Bronchial epithelial cell (primary cell): Measurements from ENCODE around the gene ADCY9. TPM values are rescaled to one million over a fixed set of nuclear protein-coding genes. Genes with fewer than 3 reads are reported as not detected.

ENCODE experiments used
- DNase-seq: peaks from one replicate; pipeline ENCODE4 v3.0.0-alpha.2; 2010; ENCODE audit warnings: low read depth
- FAIRE-seq: peaks from 2 replicates; lab custom pipeline; 2011; peaks lifted over from hg19 to GRCh38; lab: Jason Lieb, UNC
- H3K27me3 ChIP-seq: 2 replicates; pipeline ENCODE4 v1.5.1; 2011; ENCODE audit warnings: low read length; ENCODE audit not compliant: control insufficient read depth, insufficient read depth
- H3K36me3 ChIP-seq: 2 replicates; pipeline ENCODE4 v1.5.1; 2011; ENCODE audit warnings: low read length; ENCODE audit not compliant: control insufficient read depth, insufficient read depth
- H3K4me3 ChIP-seq: 2 replicates; pipeline ENCODE4 v1.5.1; 2011; ENCODE audit warnings: mild to moderate bottlenecking, low read depth, low read length, control low read depth
- total RNA-seq: library from RNA; depleted of rRNA; stranded (reverse); fragments of >200 nt; gene quantifications from 2 replicates; pipeline ENCODE4 v1.2.1, GENCODE V29; 2014
- TF ChIP-seq, protein P1 (sequence below): IDR thresholded peaks from 2 replicates; pipeline ENCODE4 v1.5.1; 2011; ENCODE audit warnings: mild to moderate bottlenecking, moderate library complexity, low read length, control low read depth, inconsistent platforms; ENCODE audit not compliant: insufficient read depth, severe bottlenecking

Gene ADCY9
- total RNA-seq, 1 donor from 2014 or later: 11.3 TPM

DNA sequence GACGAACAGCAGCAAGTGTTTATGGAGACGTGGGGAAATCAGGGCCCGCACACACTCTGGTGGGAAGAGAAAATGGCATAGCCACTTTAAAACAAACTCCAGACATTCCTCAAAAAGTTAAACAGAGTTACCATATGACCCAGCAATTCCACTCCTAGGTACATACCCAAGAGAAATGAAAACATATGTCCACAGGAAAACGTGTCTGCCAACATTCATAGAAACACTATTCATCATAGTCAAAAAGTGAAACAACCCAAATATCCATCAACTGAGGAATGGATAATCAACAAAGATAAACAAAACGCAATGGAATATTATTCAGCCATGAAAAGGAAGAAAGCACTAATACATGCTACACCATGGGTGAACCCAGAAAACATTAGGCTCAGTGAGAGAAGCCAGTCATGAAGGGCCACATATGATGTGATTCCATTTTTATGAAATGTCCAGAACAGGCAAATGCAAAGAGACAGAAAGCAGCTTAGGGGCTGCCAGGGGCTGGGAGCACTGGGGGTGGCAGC, 32.8 kb downstream of the ADCY9 start:
- TF ChIP-seq, protein P1, sequence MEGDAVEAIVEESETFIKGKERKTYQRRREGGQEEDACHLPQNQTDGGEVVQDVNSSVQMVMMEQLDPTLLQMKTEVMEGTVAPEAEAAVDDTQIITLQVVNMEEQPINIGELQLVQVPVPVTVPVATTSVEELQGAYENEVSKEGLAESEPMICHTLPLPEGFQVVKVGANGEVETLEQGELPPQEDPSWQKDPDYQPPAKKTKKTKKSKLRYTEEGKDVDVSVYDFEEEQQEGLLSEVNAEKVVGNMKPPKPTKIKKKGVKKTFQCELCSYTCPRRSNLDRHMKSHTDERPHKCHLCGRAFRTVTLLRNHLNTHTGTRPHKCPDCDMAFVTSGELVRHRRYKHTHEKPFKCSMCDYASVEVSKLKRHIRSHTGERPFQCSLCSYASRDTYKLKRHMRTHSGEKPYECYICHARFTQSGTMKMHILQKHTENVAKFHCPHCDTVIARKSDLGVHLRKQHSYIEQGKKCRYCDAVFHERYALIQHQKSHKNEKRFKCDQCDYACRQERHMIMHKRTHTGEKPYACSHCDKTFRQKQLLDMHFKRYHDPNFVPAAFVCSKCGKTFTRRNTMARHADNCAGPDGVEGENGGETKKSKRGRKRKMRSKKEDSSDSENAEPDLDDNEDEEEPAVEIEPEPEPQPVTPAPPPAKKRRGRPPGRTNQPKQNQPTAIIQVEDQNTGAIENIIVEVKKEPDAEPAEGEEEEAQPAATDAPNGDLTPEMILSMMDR: no peak
- Histone ChIP-seq H3K27me3 (no peaks in the 10 kb centered on the region), H3K36me3 (no peaks in the 10 kb centered on the region), H3K4me3 (no peak overlapping the region)
- no peak for FAIRE-seq
- no peak for DNase-seq

DNA sequence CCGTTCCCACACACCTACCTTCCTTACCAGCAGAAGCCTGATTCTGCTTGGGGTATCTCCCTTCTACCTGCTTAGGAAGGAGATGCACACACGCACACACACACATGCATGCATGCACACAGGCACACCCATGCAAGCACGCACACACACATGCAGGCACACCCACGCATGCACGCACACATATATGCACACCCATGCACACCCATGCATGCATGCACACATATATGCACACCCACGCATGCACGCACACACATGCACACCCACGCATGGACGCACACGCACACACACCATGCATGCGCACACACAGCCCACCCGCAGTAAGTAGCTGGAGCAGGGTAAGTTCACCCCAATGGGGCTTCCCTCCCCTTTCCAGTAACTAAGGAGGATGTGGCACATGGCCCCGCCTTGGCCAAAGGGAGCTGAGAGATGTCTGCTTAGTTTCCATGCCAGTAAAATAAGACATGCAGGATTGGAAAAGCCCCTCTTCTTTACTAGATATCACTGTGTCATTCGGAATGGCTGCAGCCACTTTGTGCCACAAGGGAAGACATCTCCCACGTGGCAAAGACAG, 33.7 kb downstream of the ADCY9 start:
- DNase-seq (no peak), FAIRE-seq (no peak)
- no peak overlapping the region for H3K4me3 ChIP-seq
- H3K27me3 ChIP-seq: no peaks in the 10 kb centered on the region
- no peaks in the 10 kb centered on the region for H3K36me3 ChIP-seq
- TF ChIP-seq, protein P1: no peak

DNA sequence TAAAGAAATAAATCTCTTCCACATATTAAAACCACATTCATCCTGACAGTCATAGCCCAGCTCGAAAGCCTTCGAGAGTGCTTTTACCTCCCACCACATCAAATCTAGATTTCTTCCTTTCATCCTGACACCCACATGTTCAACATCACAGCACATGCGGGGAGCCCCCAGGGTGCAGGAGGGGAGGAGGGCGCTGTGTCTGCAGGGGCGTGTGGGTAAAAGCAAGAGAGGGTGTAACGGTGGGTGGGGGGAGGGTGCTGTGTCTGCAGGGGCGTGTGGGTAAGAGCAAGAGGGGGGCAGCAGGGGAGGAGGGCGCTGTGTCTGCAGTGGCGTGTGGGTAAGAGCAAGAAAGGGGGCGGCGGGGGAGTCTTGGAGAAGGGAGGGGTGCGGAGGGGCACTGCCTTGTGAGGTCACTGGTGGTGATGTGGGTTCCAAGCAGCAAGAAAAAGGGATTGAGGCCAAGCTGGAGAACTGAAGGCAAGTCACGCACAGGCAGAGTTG, 34.7 kb downstream of the ADCY9 start:
- DNase-seq (no peak), FAIRE-seq (no peak)
- TF ChIP-seq, protein P1: no peak
- H3K4me3 ChIP-seq: no peak overlapping the region
- H3K36me3 ChIP-seq: no peaks in the 10 kb centered on the region
- no peaks in the 10 kb centered on the region for H3K27me3 ChIP-seq

DNA sequence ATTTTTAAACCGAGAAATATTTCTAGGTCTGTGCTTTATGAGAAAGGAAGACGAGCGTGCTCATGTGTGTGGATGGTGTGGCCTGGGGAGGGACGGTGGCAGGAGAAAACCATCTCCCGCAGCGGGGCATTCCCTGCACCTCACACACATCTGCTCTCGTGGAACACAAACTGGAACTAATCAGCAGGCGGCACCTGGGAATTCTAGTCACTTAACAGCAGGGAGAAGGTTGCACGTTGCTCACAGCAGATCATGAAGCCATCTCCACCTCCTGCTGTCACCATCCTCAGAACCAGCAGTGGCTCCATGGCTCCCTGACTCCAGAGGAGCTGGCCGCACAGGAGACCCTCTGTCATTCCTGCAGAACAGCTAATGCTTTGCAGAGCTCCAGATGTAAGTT, 35.2 kb downstream of the ADCY9 start:
- DNase-seq (no peak), FAIRE-seq (no peak)
- TF ChIP-seq, protein P1: no peak
- Histone ChIP-seq H3K36me3 (no peaks in the 10 kb centered on the region), H3K27me3 (no peaks in the 10 kb centered on the region), H3K4me3 (no peak overlapping the region)

DNA sequence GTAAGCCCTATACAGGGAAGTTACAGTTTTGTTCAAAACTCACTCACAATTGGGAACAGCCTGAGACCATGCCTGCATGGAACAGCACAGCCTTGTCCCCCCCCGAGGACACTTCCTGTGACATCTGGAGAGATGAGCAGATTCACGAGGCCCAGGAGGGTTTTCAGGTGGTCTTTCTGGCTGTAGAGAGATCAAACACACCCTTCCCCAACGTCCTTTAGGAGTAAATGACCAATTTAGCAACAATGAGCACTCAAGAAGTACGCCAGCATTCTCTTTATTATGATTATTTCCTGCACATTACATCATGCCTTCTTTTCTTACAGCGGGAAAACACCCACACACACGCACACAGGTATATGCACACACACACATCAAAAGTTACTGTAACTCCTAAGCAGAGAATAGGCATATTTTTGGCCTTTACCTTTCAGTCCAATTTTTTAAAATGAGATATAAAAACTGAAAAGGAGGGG, 39.0 kb downstream of the ADCY9 start:
- DNase-seq (peak; percentile 72), FAIRE-seq (no peak)
- no peaks in the 10 kb centered on the region for H3K27me3 ChIP-seq
- no peaks in the 10 kb centered on the region for H3K36me3 ChIP-seq
- TF ChIP-seq, protein P1: no peak
- no peak overlapping the region for H3K4me3 ChIP-seq
